H9 (cell line): Measurements from ENCODE around the gene TTC17. TPM values are rescaled to one million over a fixed set of nuclear protein-coding genes. Genes with fewer than 3 reads are reported as not detected.

Experiments used
- DNase-seq: peaks from one replicate; pipeline ENCODE4 v3.0.0-alpha.2; 2017
- H2AFZ ChIP-seq: one replicate; pipeline ENCODE4 v1.6.1; 2013; ENCODE audit warnings: mild to moderate bottlenecking, low read length, control low read depth, moderate library complexity
- H2AK5ac ChIP-seq: 2 replicates; pipeline ENCODE4 v1.6.1; 2013; ENCODE audit warnings: low read length, control low read depth, mixed read lengths; ENCODE audit not compliant: insufficient read length
- H2BK120ac ChIP-seq: one replicate; pipeline ENCODE4 v1.6.1; 2013; ENCODE audit warnings: low read depth, mild to moderate bottlenecking, low read length, control low read depth, inconsistent platforms; ENCODE audit not compliant: poor library complexity, severe bottlenecking
- H2BK12ac ChIP-seq: 2 replicates; pipeline ENCODE4 v1.6.1; 2013; ENCODE audit warnings: low read length, control low read depth, mixed read lengths, low read depth; ENCODE audit not compliant: insufficient read length
- H2BK15ac ChIP-seq: 2 replicates; pipeline ENCODE4 v1.6.1; 2013; ENCODE audit warnings: low read depth, low read length, control low read depth
- H2BK20ac ChIP-seq: one replicate; pipeline ENCODE4 v1.6.1; 2013; ENCODE audit warnings: low read depth, mild to moderate bottlenecking, low read length, control low read depth, inconsistent platforms; ENCODE audit not compliant: poor library complexity, severe bottlenecking
- H2BK5ac ChIP-seq: 2 replicates; pipeline ENCODE4 v1.6.1; 2013; ENCODE audit warnings: low read length, control low read depth, mixed read lengths; ENCODE audit not compliant: insufficient read length
- H3K14ac ChIP-seq: 2 replicates; pipeline ENCODE4 v1.6.1; 2013; ENCODE audit warnings: low read length, control low read depth; ENCODE audit not compliant: insufficient read depth
- H3K18ac ChIP-seq: 2 replicates; pipeline ENCODE4 v1.6.1; 2013; ENCODE audit warnings: low read depth, mild to moderate bottlenecking, mixed read lengths, low read length, control low read depth; ENCODE audit not compliant: insufficient read length
- H3K23ac ChIP-seq: 2 replicates; pipeline ENCODE4 v1.6.1; 2013; ENCODE audit warnings: low read length, control low read depth, mixed read lengths, low read depth; ENCODE audit not compliant: insufficient read length
- H3K23me2 ChIP-seq: 2 replicates; pipeline ENCODE4 v1.6.1; 2013; ENCODE audit warnings: low read depth, mild to moderate bottlenecking, mixed read lengths, low read length, control low read depth; ENCODE audit not compliant: insufficient read length, poor library complexity, severe bottlenecking
- H3K27ac ChIP-seq: 2 replicates; pipeline ENCODE4 v1.5.1; 2013; ENCODE audit warnings: low read length, control low read depth, mixed read lengths, low read depth; ENCODE audit not compliant: insufficient read length
- H3K27me3 ChIP-seq: 2 replicates; pipeline ENCODE4 v1.6.1; 2013; ENCODE audit warnings: low read length, control low read depth, inconsistent platforms; ENCODE audit not compliant: insufficient read depth
- H3K4ac ChIP-seq: 2 replicates; pipeline ENCODE4 v1.6.1; 2013; ENCODE audit warnings: low read depth, mild to moderate bottlenecking, control low read depth, inconsistent platforms, low read length, moderate library complexity
- H3K4me1 ChIP-seq: 2 replicates; pipeline ENCODE4 v1.6.1; 2013; ENCODE audit warnings: low read length, control low read depth, inconsistent platforms; ENCODE audit not compliant: insufficient read depth
- H3K4me2 ChIP-seq: 2 replicates; pipeline ENCODE4 v1.6.1; 2013; ENCODE audit warnings: low read length, control low read depth, mixed read lengths; ENCODE audit not compliant: insufficient read length, insufficient read depth
- H3K56ac ChIP-seq: 2 replicates; pipeline ENCODE4 v1.6.1; 2013; ENCODE audit warnings: low read depth, mild to moderate bottlenecking, mixed read lengths, low read length, control low read depth; ENCODE audit not compliant: insufficient read length
- H3K79me1 ChIP-seq: 2 replicates; pipeline ENCODE4 v1.6.1; 2013; ENCODE audit warnings: low read depth, mild to moderate bottlenecking, moderate library complexity, low read length, control low read depth, inconsistent platforms; ENCODE audit not compliant: insufficient read depth, poor library complexity, severe bottlenecking
- H3K79me2 ChIP-seq: 2 replicates; pipeline ENCODE4 v1.6.1; 2013; ENCODE audit warnings: low read length, control low read depth, inconsistent platforms; ENCODE audit not compliant: insufficient read depth
- H3K9ac ChIP-seq: 2 replicates; pipeline ENCODE4 v1.6.1; 2013; ENCODE audit warnings: low read length, control low read depth, mixed read lengths; ENCODE audit not compliant: insufficient read length; ENCODE audit errors: extremely low read depth
- H3K9me3 ChIP-seq: one replicate; pipeline ENCODE4 v1.6.1; 2013; ENCODE audit warnings: low read depth, low read length, inconsistent platforms; ENCODE audit not compliant: control insufficient read depth
- H3T11ph ChIP-seq: one replicate; pipeline ENCODE4 v1.6.1; 2013; ENCODE audit warnings: mild to moderate bottlenecking, low read length, control low read depth, inconsistent platforms
- H4K20me1 ChIP-seq: one replicate; pipeline ENCODE4 v1.6.1; 2013; ENCODE audit not compliant: control insufficient read depth, insufficient read length, insufficient read depth
- H4K5ac ChIP-seq: 2 replicates; pipeline ENCODE4 v1.6.1; 2013; ENCODE audit warnings: low read depth, mild to moderate bottlenecking, mixed read lengths, low read length, control low read depth; ENCODE audit not compliant: insufficient read length
- H4K8ac ChIP-seq: replicated peaks from 2 replicates; pipeline ENCODE4 v1.6.1; 2013; ENCODE audit warnings: low read length, control low read depth, mixed read lengths, low read depth; ENCODE audit not compliant: insufficient read length
- H4K91ac ChIP-seq: 2 replicates; pipeline ENCODE4 v1.6.1; 2013; ENCODE audit warnings: low read depth, mild to moderate bottlenecking, moderate library complexity, mixed read lengths, low read length, control low read depth; ENCODE audit not compliant: insufficient read length
- H3K27ac Mint-ChIP-seq, 3 experiments: 2 replicates in 2 of 3; 3 replicates in 1 of 3; pipeline ENCODE4 v1.8.0; 2020 to 2021; ENCODE audit warnings: mixed read lengths in 3 of 3, mild to moderate bottlenecking in 1 of 3, moderate library complexity in 1 of 3
- H3K27me3 Mint-ChIP-seq: 2 replicates; pipeline ENCODE4 v1.8.0; 2021; ENCODE audit warnings: low read depth, mild to moderate bottlenecking, moderate library complexity, mixed read lengths
- H3K36me3 Mint-ChIP-seq, 3 experiments: 2 replicates in 2 of 3; 3 replicates in 1 of 3; pipeline ENCODE4 v1.8.0; 2020 to 2021; ENCODE audit warnings: low read depth in 3 of 3, mixed read lengths in 3 of 3; ENCODE audit not compliant: insufficient read depth in 1 of 3
- H3K4me1 Mint-ChIP-seq, 2 experiments: 2 replicates each; pipeline ENCODE4 v1.8.0; 2020; ENCODE audit warnings: mixed read lengths in 2 of 2
- H3K4me3 Mint-ChIP-seq, 2 experiments: 2 replicates in 1 of 2; 3 replicates in 1 of 2; pipeline ENCODE4 v1.8.0; 2020 to 2021; ENCODE audit warnings: mild to moderate bottlenecking in 2 of 2, mixed read lengths in 2 of 2, moderate library complexity in 1 of 2
- H3K9me3 Mint-ChIP-seq, 2 experiments: 2 replicates in 1 of 2; 3 replicates in 1 of 2; pipeline ENCODE4 v1.8.0; 2020; ENCODE audit warnings: mild to moderate bottlenecking in 2 of 2, mixed read lengths in 2 of 2, moderate library complexity in 1 of 2
- WGBS: extraction: QIAGEN DNeasy Blood & Tissue Kit; methylation state at CpG from one replicate; pipeline ENCODE4 v1.1.7; 2013; ENCODE audit warnings: missing lambda C conversion rate, low lambda C conversion rate, mixed read lengths; ENCODE audit not compliant: insufficient read length; ENCODE audit errors: extremely low coverage; 5-methylcytosine and 5-hydroxymethylcytosine counted together
- total RNA-seq: library from RNA; stranded (reverse); gene quantifications from 2 replicates; pipeline ENCODE4 v1.2.1, GENCODE V29; 2021
- TF ChIP-seq, protein P1 (sequence below): fragments of 200-600 bp; sonication (generic); conservative IDR thresholded peaks from 3 replicates; pipeline ENCODE4 v1.8.0; 2021; ENCODE audit warnings: antibody characterized with exemption, mild to moderate bottlenecking

Gene TTC17
- total RNA-seq, 1 experiment from 2014 or later, result 68.5 TPM

DNA sequence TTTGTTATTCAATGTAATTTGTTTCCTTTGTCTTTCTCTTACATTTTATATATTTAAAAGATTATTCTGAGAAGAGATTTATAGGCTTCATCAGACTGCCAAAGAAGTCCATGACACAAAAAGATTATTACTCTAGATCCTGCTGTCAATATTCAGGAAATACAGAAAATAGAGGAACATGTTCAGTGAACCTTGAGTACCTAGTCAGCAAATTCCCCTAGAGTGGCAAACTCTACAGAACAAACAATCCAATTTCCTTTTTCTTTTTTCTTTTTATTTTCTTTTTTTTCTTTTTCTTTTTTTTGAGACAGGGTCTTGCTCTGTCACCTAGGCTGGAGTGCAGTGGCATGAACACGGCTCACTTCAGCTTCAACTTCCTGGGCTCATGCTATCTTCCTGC, 23.9 kb downstream of the TTC17 start:
- no CpG with 5 or more reads among the region's 1 CpG for WGBS
- H3K9ac ChIP-seq, result no peak overlapping the region
- no peak overlapping the region for H2BK120ac ChIP-seq
- H3K27ac ChIP-seq, result no peak overlapping the region
- no peak overlapping the region for H3K23ac ChIP-seq
- no peak for DNase-seq
- no peaks in the 10 kb centered on the region for H3K23me2 ChIP-seq
- no peak overlapping the region for H4K5ac ChIP-seq
- H3K4ac ChIP-seq, result no peak overlapping the region
- no peak overlapping the region for H2BK5ac ChIP-seq
- no peak overlapping the region for H2BK12ac ChIP-seq
- Mint-ChIP-seq H3K9me3 (no peaks in the 10 kb centered on the region), H3K4me3 (no peak overlapping the region), H3K27me3 (no peaks in the 10 kb centered on the region), H3K27ac (peak overlapping the region in 1 of 3 experiments; percentile 68; a peak in 1 of 7 replicates), H3K4me1 (peaks cover 10 to 12% of the 10 kb centered on the region in 2 experiments), H3K36me3 (peaks cover 5 to 18% (median 17%) of the 10 kb centered on the region in 3 experiments; a peak in 5 of 7 replicates)
- H2AK5ac ChIP-seq, result no peak overlapping the region
- H3K4me1 ChIP-seq, result peaks cover 3% of the 10 kb centered on the region; the same call in 1 of the 2 replicates
- no peak overlapping the region for H3K56ac ChIP-seq
- H3K14ac ChIP-seq, result no peak overlapping the region
- H3K79me1 ChIP-seq, result peaks cover 4% of the 10 kb centered on the region
- H2AFZ ChIP-seq, result no peak overlapping the region
- H2BK20ac ChIP-seq, result no peak overlapping the region
- no peaks in the 10 kb centered on the region for H4K20me1 ChIP-seq
- H3K9me3 ChIP-seq, result no peaks in the 10 kb centered on the region
- H4K91ac ChIP-seq, result no peak overlapping the region
- H3K79me2 ChIP-seq, result no peaks in the 10 kb centered on the region
- no peak overlapping the region for H3T11ph ChIP-seq
- TF ChIP-seq, protein P1, sequence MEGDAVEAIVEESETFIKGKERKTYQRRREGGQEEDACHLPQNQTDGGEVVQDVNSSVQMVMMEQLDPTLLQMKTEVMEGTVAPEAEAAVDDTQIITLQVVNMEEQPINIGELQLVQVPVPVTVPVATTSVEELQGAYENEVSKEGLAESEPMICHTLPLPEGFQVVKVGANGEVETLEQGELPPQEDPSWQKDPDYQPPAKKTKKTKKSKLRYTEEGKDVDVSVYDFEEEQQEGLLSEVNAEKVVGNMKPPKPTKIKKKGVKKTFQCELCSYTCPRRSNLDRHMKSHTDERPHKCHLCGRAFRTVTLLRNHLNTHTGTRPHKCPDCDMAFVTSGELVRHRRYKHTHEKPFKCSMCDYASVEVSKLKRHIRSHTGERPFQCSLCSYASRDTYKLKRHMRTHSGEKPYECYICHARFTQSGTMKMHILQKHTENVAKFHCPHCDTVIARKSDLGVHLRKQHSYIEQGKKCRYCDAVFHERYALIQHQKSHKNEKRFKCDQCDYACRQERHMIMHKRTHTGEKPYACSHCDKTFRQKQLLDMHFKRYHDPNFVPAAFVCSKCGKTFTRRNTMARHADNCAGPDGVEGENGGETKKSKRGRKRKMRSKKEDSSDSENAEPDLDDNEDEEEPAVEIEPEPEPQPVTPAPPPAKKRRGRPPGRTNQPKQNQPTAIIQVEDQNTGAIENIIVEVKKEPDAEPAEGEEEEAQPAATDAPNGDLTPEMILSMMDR, result no peak
- no peak overlapping the region for H3K18ac ChIP-seq
- no peak overlapping the region for H2BK15ac ChIP-seq
- H4K8ac ChIP-seq, result no peak overlapping the region
- H3K27me3 ChIP-seq, result no peaks in the 10 kb centered on the region
- H3K4me2 ChIP-seq, result no peak overlapping the region
